ENCODE data around the gene CRYM.

The CRYM gene

DNA sequence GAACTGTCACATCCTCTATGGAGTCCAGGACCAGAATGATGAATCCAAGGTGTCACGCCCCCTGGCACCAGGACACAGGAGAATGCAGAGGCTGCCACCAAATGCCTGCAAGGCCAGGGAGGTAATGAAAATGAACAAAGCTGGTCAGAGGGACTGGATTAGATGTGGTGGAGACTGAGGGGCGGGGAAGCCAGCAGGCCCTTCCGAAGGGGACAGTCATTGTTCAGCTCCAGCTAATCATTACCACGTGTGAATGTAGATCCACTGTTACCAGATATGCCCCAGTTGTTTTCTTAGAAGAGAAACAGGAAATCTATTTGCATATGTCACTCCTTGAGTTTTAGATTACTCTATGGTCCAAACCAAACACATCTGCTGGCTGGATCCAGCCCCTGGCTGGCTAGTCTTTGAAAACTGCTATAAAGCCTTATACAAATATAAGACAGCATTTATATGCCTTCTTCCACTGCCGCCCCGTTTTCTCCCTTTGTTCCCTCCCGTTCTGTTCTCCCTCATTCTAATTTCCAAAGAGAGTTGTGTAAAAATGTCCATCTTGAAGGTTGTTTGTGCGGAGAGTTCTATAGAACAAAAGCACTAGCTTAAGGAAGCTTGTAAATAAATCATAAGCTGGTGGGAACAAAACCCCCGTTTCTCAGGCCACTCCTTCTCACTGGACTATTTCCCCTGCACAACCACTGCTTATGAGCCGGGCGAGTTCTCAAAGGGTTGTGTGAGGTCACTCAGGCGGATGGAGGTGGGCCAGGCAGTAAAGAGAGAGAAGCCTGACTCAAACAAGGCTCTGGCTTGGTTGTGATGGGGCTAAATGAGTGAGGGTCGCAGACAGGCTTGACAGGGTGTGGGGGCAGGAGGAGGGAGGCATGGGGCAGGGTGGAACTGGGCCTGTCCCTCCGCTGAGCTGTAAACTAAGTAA is 14.2 kb downstream of the CRYM start:
- peak overlapping the region; percentile 86 for H3K27ac ChIP-seq
- no peak for TF ChIP-seq CTCF (conservative IDR thresholded peaks at IDR 0.05)

- peak overlapping the region; percentile 86 for H3K27ac ChIP-seq
- no peak for TF ChIP-seq CTCF (conservative IDR thresholded peaks at IDR 0.05)
Observed at GRCh38 chr16:21262779-21263639, 15.1 kb downstream of the CRYM start.

DNA sequence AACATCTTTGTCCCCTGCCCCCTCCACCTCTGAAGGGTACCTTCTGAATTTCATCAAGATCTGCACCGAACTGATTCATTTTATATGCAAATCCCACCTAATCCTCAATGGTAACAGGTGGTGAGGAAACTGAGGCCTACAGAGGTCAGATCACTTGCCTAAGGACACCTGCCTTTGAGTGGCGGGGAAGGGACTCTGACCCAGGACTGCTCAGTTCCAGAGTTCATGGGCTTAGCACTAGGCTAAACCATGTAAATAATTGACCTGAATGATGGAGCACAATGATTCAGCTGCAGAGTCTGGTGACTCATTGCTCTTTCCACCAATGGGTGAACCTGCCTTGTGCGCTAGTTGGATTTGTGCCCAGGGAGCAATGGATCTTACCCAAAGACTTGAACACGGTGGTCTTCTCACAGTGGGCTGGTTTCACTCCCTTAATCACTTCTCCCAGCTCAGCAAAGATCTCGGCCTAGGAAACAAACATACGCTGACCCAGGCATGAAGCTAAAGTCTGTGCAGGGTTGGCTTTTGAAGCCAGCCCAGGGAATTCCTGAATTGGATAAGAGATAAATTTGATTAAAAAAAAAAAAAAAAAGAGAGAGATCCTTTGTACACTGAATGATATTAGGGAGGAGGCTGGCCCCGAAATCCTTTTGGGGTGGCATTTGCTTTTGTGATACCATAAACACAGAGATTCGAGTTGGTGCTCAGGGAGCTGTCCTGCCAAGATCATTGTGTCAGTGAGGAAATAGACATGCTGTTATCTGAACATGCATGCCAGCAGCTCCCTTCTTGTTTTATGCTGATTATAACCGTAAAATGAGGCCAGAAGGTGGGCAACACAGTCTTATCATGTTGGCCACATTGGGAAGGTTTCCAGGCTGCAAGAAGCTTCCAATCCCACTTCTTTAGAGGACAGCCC is 17.0 kb downstream of the CRYM start:
- no peak overlapping the region for H3K27ac ChIP-seq

DNA sequence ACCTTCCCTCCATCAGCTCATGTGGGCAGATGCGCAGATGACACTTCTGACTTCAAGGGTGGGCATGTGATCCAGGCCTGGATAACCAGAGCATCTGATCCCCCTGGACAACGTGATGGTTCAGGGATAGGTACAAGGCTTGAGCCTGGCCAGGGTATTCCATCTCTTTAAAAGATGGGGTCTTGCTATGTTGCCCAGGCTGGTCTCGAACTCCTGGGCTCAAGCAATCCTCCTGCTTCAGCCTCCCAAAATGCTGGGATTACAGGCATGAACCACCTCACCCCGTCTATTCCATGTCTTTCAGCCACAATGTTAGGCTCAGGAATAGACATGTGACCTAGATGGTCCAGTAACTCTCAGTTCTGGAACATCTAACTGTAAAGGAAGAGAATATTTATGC is 20.8 kb downstream of the CRYM start:
- no peak for TF ChIP-seq CTCF (conservative IDR thresholded peaks at IDR 0.05)
- H3K27ac ChIP-seq = no peak overlapping the region

More for the DNA sequence above, 17.0 kb downstream of the CRYM start:
- no peak for TF ChIP-seq CTCF (conservative IDR thresholded peaks at IDR 0.05)

DNA sequence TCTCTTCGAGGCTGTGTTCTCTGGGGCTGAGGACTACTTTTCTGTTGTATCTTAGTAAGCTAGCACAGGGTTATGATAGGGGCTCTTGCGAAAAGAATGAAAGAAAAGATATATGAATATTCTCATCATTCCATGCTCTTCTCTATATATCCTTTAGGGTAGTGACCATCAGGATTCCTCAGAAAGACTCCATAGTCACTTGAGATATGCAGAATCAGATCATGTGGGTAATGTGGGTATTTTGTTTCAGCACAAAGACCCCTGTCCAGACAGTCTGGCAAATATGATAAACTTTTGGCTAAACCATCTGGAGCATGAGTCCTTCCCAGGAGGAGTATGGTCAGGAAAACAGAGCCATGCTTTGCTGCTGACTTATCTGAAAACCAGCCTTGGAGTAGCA is 21.5 kb downstream of the CRYM start:
- no peak overlapping the region for H3K27ac ChIP-seq
- TF ChIP-seq CTCF (conservative IDR thresholded peaks at IDR 0.05) = no peak

DNA sequence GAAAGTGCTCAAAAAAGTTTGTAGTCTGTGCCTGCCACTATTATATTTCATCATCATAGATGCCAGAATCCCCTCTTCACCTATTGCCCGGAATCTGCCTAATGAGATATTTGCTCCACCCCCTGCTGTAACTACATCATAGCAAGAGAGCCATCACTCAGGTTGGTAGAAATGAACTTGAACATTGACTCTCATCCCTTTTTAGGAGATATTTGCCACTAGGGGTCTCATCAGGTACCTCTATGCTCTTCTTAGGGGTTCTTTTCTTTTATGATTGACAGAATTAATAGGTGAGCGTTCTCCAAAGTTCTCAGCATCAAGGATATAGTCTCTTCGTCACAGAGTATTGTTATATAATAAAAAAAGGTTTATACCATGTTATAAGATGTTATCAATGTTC is 24.6 kb downstream of the CRYM start:
- TF ChIP-seq CTCF (conservative IDR thresholded peaks at IDR 0.05) = no peak
- no peak overlapping the region for H3K27ac ChIP-seq
